NCI-H446 (cell line): ENCODE results near the gene GNPDA1.

Experiments
- DNase-seq, 2 experiments: peaks; one replicate each; lab custom pipeline; 2025; lab: John Stamatoyannopoulos, UW

The GNPDA1 gene

GRCh38 chr5:141957367-141957996 is 55.3 kb downstream of the GNPDA1 start:
- no peak for DNase-seq

DNA sequence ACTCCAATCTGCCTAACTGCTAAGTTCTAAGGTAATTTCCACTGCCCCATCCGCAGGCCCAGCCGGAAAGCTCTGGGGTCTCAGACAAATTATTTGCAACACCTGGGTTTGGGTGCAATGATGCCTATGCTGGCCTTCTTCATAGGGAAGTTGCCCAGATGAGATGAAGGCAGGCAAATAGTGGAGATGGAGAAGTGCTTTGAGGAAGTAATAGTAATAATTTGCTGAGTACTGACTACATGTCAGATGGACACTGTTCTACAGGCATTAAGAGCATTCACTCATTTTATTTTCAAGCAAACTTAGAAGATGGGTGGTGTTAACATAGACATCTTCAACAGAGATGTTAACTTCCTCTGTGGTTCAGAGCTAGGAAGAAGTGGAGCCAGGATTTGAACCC is 58.6 kb downstream of the GNPDA1 start:
- DNase-seq: no peak

GRCh38 chr5:141952020-141952419 is 60.8 kb downstream of the GNPDA1 start:
- DNase-seq: no peak

DNA sequence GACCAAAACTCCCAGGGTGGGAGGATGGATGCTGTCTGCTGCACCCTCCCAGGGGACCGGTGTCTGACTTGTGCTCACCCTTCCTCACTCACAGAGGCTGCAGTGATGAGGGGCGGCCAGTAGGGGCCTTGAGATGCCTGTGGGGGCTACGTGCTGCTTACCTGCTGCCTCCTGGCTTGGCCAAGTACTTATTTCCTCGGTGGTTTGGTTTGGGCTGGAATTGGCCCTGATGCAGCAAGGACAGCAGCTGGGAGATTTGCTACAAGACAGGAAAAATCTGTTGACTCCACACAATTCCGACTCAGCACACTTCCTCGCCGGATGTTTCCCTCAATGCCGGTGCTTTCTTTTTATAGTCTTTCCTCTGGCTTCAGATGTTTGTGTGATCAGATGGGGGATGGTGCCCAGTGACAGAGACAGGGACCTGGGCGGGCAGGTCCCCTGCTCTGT is 61.5 kb downstream of the GNPDA1 start:
- DNase-seq: no peak
